Epithelial cell of esophagus (primary cell): Measurements from ENCODE around the gene PMM1.

ENCODE experiments used
- DNase-seq: peaks from one replicate; pipeline ENCODE4 v3.0.0; 2010; ENCODE audit warnings: low read depth
- H3K4me3 ChIP-seq: 2 replicates; pipeline ENCODE4 v1.5.1; 2011; ENCODE audit warnings: mild to moderate bottlenecking, low read length, control low read depth
- TF ChIP-seq, protein P1 (sequence below): IDR thresholded peaks from 2 replicates; pipeline ENCODE4 v1.5.1; 2011; ENCODE audit warnings: low read depth, mild to moderate bottlenecking, low read length, control low read depth, inconsistent platforms; ENCODE audit not compliant: insufficient read depth; ENCODE audit errors: missing control alignments

PMM1 gene

GRCh38 chr22:41531715-41532477, 57.7 kb downstream of the PMM1 start:
- TF ChIP-seq, protein P1, sequence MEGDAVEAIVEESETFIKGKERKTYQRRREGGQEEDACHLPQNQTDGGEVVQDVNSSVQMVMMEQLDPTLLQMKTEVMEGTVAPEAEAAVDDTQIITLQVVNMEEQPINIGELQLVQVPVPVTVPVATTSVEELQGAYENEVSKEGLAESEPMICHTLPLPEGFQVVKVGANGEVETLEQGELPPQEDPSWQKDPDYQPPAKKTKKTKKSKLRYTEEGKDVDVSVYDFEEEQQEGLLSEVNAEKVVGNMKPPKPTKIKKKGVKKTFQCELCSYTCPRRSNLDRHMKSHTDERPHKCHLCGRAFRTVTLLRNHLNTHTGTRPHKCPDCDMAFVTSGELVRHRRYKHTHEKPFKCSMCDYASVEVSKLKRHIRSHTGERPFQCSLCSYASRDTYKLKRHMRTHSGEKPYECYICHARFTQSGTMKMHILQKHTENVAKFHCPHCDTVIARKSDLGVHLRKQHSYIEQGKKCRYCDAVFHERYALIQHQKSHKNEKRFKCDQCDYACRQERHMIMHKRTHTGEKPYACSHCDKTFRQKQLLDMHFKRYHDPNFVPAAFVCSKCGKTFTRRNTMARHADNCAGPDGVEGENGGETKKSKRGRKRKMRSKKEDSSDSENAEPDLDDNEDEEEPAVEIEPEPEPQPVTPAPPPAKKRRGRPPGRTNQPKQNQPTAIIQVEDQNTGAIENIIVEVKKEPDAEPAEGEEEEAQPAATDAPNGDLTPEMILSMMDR: no peak
- H3K4me3 ChIP-seq: no peak overlapping the region
- no peak for DNase-seq

DNA sequence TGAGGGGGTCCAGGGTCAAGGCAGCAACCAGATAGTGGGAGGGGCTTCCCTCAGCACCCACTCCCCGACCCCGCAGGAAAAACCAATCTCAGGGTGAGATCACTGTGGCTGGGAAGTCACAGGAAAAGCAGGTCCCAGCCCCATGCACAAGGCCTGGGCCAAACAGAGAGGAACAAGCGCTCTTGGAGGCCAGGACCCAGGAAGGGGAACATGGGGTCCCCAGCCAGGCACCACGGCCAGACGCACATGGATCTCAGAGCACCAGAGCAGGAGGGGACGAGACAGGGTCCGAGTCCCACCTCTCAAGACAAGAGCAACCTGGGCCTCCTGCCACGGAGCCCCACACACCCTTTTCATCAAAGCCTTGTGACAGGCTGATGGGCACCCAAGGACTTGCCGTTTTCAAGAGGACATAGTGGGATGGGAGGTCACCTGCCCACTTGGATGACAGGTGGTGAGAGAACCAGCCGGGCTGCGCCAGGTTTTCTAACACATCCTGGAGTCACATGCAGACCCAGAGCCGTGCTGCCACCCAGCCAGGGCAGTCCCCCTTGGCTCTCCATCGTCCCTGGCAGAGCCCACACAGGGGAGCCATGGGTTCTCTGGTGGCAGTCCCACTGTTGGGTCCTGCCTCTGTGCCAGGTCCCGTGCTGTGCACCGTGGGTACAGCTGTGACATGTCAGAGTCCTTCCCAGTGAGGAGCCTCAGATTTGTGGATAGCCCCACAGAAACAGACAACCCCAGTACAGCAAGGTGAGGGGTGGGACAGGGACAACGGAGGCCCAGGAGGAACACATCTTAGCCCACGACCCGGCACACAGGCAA, 58.5 kb downstream of the PMM1 start:
- no peak overlapping the region for H3K4me3 ChIP-seq
- no peak for DNase-seq
- TF ChIP-seq, protein P1: no peak

- H3K4me3 ChIP-seq: no peak overlapping the region
- DNase-seq: no peak
- TF ChIP-seq, protein P1: no peak
Observed at GRCh38 chr22:41528938-41529561, 60.6 kb downstream of the PMM1 start.

DNA sequence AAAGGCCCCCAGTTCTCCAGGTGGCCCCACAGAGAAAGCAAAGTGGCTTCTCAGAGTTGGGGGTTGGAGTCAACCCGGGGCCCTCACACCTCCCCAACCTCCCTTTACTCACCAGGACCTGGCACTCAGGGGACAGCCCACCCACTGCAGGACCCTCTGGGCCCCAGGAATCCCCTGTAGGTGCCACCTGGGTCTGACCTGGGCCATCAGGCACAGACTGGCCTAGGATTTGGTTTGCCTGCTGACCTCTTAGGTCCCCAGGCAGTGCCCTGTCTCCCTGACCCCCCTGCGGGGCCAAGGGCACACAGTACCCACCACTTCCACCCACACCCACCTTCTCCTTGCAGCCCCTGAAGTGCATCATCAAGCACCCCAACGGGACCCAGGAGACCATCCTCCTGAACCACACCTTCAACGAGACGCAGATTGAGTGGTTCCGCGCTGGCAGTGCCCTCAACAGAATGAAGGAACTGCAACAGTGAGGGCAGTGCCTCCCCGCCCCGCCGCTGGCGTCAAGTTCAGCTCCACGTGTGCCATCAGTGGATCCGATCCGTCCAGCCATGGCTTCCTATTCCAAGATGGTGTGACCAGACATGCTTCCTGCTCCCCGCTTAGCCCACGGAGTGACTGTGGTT, 61.4 kb downstream of the PMM1 start:
- DNase-seq: no peak
- TF ChIP-seq, protein P1: no peak
- H3K4me3 ChIP-seq: no peak overlapping the region
